GM23248 (cell line): ENCODE results near the gene SPAM1.

Source experiments
- EZH2 ChIP-seq: fragments of 200-600 bp; sonication (generic); IDR thresholded peaks from 2 replicates; pipeline ENCODE4 v1.6.1; 2018; ENCODE audit warnings: antibody characterized with exemption, mild to moderate bottlenecking; ENCODE audit not compliant: insufficient read depth, poor library complexity, severe bottlenecking
- EZH2phosphoT487 ChIP-seq: fragments of 200-600 bp; sonication (generic); IDR thresholded peaks from 2 replicates; pipeline ENCODE4 v1.6.1; 2018; ENCODE audit warnings: antibody characterized with exemption, moderate library complexity, mild to moderate bottlenecking, low read depth; ENCODE audit not compliant: insufficient read depth

DNA sequence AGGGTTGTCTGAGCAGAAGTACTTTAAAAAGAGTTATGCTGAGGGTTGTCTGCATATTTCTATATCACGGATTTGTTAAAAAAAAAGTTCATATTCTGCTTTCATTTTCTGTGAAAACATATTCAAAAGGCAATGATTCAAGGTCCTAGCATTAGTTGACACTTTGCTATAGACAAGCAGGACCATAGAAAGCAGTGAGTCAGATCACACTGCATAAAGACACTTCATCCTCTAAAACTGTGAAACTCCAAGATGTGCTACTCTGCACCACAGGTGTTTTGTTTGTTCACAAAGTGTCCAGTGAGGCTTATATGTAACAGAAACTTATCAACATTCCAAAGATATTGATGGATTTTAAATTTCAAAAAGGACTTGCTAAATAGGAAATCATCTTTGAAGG is 47.0 kb downstream of the SPAM1 start:
- TF ChIP-seq EZH2phosphoT487 = no peak
- no peak for TF ChIP-seq EZH2
